Ecto neural progenitor cell (in vitro differentiated cells): Measurements from ENCODE around the gene JAM3.
A peak's percentile ranks its signal among the peaks of the same experiment; 100 is the strongest.
"Not testable (repeated sequence)": the region's sequence is repeated elsewhere in the genome, so short reads cannot be mapped to it uniquely, and the experiment has no call there.

Experiments used
- DNase-seq: peaks from one replicate; pipeline ENCODE4 v3.0.0-alpha.2; 2018; ENCODE audit warnings: low spot score

JAM3 gene

GRCh38 chr11:134101282-134101681 lies 32.4 kb downstream of the JAM3 start:
- no peak for DNase-seq

DNA sequence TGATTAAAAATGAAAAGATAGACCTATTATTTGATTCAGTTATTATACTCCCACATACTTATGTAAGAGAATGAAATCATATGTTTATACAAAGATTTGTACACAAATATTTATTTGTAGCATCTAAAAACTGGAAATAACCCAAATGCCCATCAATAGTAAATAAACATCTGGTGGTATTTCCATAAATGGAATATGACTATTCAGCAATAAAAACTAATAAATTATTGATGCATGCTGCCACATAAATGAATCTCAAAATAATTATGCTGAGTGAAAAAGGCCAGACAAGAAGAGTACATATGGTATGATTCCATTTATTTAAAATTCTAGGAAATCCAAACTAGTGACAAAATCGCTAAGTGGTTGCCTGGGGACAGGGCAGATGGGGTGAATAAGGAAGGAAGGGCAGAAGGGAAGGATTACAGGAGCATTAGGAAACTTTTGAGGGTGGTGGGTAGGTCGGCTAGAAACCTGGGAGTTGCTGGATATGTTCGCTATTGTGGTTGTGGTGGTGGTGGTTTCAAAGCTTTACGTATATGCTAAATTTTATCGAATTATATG lies 41.5 kb downstream of the JAM3 start:
- DNase-seq, result no peak

DNA sequence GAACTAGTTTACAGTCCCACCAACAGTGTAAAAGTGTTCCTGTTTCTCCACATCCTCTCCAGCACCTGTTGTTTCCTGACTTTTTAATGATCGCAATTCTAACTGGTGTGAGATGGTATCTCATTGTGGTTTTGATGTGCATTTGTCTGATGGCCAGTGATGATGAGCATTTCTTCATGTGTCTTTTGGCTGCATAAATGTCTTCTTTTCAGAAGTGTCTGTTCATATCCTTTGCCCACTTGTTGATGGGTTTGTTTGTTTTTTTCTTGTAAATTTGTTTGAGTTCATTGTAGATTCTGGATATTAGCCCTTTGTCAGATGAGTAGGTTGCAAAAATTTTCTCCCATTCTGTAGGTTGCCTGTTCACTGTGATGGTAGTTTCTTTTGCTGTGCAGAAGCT lies 44.9 kb downstream of the JAM3 start:
- DNase-seq, result not testable (repeated sequence)

DNA sequence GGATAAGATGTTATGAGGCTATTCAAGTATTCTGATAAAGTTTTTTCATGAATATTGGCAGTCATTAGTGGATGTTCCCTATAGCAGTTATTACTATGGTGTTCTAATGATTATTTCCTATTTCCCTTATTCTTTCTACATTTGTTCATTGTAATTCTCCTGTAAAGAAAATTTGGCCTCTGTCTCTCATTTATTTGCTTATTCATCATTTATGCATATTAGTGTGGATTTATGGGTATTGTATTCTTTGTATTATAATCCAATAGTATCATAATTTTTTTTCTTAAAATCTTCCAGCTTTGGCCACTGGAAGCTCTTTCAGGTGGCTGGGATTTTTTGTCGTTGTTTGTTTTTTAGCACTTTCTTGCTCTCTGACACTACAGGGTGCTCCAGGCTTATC lies 47.3 kb downstream of the JAM3 start:
- no peak for DNase-seq

DNA sequence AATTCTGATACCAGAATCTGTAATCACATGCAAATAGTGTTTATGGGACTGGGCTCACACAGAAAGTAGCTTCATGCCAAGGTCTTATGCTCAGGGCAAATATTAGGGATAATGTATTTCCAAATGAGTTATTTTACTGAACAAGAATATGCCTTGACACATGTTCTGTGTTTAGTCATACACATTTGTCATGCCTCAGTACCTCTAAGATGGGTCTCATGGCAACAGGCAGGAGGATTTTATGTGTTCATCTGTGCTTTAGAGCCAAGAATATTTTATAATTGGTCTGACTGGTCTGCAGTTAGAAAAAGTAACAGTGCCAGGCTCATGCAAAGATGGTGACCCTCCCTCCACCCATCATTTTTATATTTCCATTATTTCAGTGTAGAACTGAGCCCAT lies 49.1 kb downstream of the JAM3 start:
- DNase-seq, result no peak

GRCh38 chr11:134119094-134119493 lies 50.2 kb downstream of the JAM3 start:
- DNase-seq, result no peak

DNA sequence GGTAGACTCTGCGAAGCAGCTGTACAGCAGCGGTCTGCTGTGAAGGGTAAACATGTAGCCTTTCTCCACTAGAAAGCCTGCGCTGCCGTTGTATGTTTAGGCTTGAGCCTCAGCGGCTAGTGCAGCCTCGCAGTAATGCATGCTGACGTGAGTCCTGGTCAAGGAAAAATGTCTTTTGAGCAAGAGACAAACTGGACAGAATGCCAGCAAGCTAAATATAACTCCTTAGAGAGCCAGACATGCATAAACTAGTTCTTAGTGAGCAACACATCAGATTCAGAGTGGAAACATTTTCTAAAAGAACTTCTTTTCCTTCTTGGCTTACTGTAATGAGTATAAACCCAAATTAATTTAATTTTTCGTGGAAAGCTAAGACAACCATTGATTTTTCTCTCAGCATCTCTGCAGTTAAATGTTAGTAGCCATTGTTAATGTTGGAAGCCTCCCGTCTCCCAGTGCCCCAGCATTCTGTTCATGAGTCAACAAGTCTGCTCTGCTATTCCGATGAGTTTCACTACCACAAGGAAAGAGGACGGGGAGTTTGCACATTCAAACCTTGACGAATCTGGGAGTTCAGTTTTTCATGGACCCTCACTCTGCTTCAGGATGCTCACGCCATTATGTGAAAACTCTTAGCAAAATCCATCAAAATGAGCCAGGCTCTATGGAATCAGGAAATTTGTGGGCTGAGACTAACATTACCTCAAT lies 51.4 kb downstream of the JAM3 start:
- DNase-seq, result no peak

GRCh38 chr11:134120921-134121526 lies 52.2 kb downstream of the JAM3 start:
- DNase-seq, result no peak

- DNase-seq, result peak; percentile 85
These were observed 56.0 kb downstream of the JAM3 start for GRCh38 chr11:134124660-134125451.

DNA sequence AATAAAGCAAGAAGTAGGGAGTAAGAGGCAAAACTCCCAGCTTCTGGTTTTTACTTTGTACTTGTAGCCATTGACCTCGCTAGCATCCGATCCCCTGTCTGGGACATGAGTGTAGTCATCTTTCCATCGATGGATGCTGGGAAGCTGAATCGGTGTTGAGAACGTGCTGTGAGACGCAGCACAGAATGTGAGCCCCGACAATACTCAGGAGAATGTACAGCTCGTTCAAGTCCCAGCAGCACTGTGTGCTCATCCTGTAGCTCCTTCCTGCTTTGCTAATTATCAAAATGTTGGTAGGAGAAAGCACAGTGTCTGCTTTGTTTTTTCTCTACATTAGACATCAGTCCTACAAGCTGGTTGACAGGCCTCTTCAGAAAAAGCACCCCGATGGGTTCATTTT lies 56.6 kb downstream of the JAM3 start:
- DNase-seq, result no peak

DNA sequence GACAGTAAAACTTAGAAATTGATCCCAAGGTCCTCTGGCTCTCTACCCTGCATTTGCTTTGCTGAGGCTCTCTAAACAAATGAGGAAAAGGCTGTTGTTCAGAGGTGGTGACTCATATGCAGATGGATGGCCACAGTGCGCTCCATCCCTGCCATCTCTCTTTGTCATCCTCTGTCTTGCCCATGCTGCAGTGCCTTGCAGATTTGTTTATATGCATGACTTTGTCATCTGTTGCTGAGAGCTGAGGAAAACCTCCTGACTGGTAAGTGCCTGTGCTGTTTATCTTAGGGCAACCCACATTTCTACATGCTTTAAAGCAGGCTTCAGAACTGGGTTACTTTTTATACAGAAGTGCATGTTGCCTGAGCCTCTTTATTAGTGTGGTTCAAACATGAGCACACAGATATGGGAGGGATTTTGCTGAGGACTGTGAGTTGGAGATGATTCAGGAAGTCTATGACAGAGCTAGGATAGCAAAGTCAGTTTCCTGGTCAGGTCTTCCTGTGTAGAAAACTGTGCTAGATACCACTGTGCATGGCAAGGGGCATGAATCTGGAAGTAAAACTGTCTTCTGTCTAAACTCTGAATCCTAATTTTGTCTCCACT lies 57.4 kb downstream of the JAM3 start:
- DNase-seq, result no peak

- no peak for DNase-seq
These were observed 62.9 kb downstream of the JAM3 start for GRCh38 chr11:134131628-134132244.

DNA sequence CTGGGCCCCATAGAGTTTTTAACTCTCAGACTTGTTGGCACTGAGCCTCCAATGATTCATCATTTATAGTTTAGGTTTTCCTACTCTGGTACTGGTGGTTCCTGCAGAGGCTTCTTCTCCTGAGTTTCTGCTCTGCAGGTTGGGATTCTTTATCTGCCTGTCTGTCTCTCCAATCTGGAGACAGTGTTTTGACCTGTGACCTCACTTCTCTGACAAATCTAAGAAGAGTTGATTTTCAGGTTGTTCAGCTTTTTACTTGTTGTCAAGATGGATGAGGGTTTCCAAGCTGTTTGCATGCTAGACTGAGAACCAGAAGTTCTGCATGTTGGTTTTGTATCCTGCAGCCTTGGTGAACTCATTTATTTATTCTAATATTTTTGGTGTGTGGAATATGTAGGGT lies 63.9 kb downstream of the JAM3 start:
- no peak for DNase-seq

GRCh38 chr11:134134167-134134566 lies 65.3 kb downstream of the JAM3 start:
- DNase-seq, result no peak

DNA sequence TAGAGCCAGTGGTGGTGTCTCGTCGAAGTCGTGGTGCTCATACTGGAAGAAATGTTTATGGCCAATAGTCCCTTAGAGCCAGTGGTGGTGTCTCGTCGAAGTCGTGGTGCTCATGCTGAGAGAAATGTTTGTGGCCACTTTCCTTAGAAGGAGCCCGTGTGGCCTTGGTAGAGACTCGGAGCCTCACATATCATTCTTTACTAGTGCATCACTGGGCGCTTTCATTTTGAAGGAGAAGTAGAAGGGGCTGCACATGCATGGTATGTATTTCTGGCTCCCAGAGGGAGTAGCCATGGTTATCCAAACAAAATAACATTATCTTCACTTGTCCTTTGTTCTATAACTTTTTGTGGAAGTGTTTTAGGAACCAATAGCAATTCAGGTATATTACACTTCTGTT lies 69.5 kb downstream of the JAM3 start:
- no peak for DNase-seq

DNA sequence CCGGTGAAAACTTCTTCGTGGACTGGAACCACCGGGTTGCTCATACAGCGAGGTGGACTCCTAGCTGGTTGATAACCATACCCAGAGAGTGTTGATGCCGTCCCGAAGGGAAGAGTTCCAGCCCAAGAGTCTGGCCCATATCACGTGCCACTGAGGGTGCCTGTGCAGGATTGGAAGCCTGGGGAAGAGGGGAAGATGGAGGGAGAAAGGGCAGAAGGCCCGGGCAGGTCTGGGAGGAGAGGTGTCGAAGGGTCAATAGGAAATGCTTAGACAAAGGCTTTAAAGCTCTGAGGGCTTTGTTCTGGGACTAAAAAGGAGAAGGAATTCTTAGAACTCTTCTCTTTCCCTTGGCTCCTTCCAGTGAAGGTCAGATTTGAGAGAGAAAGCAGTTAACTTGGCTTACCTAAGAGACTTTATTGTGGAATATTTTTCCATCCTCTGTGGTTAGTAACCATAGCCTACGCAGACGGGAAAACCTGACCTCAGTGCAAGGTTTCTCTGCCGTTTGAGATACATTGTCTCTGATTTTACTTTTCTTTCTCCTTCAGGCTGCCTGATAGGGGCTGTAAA lies 70.5 kb downstream of the JAM3 start:
- no peak for DNase-seq

GRCh38 chr11:134139873-134140331 lies 71.0 kb downstream of the JAM3 start:
- peak; percentile 62 for DNase-seq

DNA sequence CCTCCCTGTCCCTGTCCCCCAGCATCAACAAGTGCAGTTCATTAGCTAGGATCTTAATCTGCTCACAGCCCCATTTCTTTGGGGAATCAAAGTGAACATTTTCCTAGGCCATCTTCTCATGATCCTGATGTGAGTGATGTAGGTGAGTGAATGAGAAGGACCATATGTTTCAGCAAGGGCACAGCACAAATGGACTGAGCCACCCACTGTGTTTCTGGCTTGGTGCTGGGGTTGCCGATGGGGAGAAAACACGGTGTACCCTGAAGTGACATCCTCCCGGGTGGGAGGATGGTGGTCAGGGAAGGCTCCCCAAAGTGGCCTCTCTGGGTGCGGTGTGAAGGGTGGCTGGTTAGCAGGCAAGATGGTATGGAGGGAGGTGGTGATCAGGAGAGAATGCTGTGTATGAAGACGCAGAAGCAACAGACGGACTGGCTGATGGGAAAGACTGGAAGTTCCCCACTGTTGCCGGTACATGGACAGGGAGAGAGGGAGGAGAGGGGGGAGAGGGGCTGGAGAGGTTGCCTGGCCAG lies 72.2 kb downstream of the JAM3 start:
- no peak for DNase-seq

DNA sequence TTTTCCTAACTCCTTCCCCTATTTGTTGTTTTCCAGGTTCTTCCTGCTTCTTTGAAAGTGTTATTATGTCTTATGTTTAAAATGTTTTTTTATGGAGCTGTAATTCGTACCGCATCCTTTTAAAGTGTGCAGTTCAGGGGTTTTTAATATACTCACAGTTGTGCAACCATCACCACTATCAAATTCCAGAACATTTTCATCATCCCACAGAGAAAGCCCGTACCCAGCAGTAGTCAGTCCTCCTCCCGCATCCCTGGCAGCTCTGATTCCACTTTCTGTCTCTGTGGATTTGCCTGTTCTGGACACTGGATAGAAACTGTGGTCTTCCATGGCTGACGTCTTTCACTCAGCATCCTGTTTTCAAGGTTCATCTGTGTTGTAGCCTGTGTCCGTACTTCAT lies 73.7 kb downstream of the JAM3 start:
- DNase-seq, result no peak

GRCh38 chr11:134143801-134144200 lies 74.9 kb downstream of the JAM3 start:
- no peak for DNase-seq

DNA sequence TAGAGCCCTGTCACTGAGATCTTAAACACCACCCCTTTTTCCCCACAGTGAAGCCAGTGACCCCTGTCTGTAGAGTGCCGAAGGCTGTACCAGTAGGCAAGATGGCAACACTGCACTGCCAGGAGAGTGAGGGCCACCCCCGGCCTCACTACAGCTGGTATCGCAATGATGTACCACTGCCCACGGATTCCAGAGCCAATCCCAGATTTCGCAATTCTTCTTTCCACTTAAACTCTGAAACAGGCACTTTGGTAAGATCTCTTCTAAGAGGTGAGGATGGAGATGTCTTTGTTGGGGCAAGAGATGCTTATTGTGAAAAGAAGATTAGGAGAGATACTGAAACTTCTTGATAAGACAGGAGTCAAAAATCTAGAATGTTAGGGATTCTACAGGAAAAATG lies 75.9 kb downstream of the JAM3 start:
- no peak for DNase-seq
